ENCODE measurements around the gene PPP3CA.

DNA sequence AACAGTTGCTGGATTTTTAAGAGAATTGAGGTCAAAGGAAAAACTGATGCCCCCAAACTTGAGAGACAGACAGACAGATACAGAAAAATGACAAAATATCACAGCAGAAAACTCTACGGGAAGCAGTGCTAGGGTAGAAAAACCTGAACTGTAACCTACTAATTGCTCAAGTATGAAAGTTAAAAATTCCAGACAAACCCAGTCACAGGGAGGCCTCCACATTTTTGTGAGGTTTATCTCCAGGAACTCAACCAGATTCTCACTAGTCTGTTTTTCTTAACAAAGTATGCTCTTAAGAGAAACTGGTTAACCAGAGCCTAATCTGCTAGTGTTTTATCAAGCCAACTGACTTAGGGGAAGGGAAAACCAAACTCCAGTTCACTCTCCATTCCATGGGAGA, 19.9 kb upstream of the PPP3CA start:
- TF ChIP-seq POLR2A (IDR thresholded peaks at IDR 0.05; ENCODE audit: low read depth, low read length), result no peak
- TF ChIP-seq TAF1 (IDR thresholded peaks at IDR 0.05; ENCODE audit: low read depth, low read length), result no peak
- TF ChIP-seq POLR2AphosphoS5 (IDR thresholded peaks at IDR 0.05; ENCODE audit: low read depth, low read length), result no peak
- TF ChIP-seq POU2F2 (IDR thresholded peaks at IDR 0.05; ENCODE audit: low read depth, low read length), result no peak
